Neural progenitor cell (in vitro differentiated cells): ENCODE data around the gene PLOD1.

Experiments
- CTCF ChIP-seq: fragments of 200-600 bp; sonication (generic); IDR thresholded peaks from 2 replicates; pipeline ENCODE4 v1.5.1; 2017; ENCODE audit warnings: antibody characterized with exemption, mild to moderate bottlenecking
- EZH2 ChIP-seq: fragments of 200-600 bp; sonication (generic); IDR thresholded peaks from 2 replicates; pipeline ENCODE4 v1.6.1; 2017; ENCODE audit warnings: antibody characterized with exemption, mild to moderate bottlenecking, moderate library complexity
- EZH2phosphoT487 ChIP-seq: fragments of 200-600 bp; sonication (generic); IDR thresholded peaks from 2 replicates; pipeline ENCODE4 v1.6.1; 2017; ENCODE audit warnings: antibody characterized with exemption

- TF ChIP-seq CTCF (no peak), EZH2 (no peak), EZH2phosphoT487 (no peak)
These were observed 87.1 kb downstream of the PLOD1 start for GRCh38 chr1:12021616-12022015.
